Left colon (tissue), 2 donors: ENCODE measurements around the gene SUCO. TPM values are rescaled to one million over a fixed set of nuclear protein-coding genes. Genes with fewer than 3 reads are reported as not detected.

Experiments used
- ATAC-seq: fragments of 200-7000 bp; cut with Tn5 transposase; one replicate; pipeline ENCODE4 v1.9.1; 2020; ENCODE audit warnings: mild to moderate bottlenecking, moderate library complexity
- DNase-seq, 2 donors: peaks; one replicate each; pipeline ENCODE4 v3.0.0-alpha.2; 2020
- intact Hi-C, 2 donors: fragments of 100-400 bp; cut with DNase I in 1 of 2; cut with micrococcal nuclease in 1 of 2; formaldehyde crosslinking; loops; one replicate each; pipeline versions ENCODE4 v1.11.2 to v1.14.0; 2022; cut with DNase I, micrococcal nuclease
- total RNA-seq, 2 donors: library from RNA; stranded (reverse); fragmentation: NEBNext Ultra II Directional; extraction: Animal tissue kit (Norgen Biotek cat#: 25700); gene quantifications; one replicate each; pipeline ENCODE4 v1.2.1, GENCODE V29; 2021
- donor health status: DM: no; HTN: no; CAD: no.
- donor health status: DM: yes; HTN: yes; CAD: no.

SUCO gene
- total RNA-seq, 2 donors from 2014 or later: 24.8 to 26.9 TPM

DNA sequence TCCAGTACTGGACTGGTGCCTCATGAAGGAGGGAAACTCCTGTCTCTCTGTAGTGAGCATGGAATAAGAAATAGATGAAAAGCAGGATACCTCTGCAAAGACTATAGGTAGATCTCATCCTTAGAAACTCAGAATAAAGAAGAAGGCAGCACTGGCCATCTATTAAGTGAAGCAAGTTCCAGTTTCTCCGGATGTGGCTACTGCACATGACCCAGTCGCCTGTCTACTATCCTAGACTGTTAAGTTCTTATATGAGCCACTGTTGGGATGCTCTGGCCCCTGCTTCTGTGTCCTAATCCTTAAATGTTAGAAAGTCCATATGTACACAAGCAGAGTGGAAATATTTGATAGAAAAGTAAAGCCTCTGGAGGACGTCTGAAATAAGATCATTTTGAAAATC lies 128.2 kb downstream of the SUCO start:
- ATAC-seq: no peak
- DNase-seq: no peak
- intact Hi-C loops: no loop called here

Other genes starting within 250 kb of the SUCO start
- not detected for gene C1orf105, start 112.5 kb upstream of the SUCO start, total RNA-seq
- gene PIGC, start 89.1 kb upstream of the SUCO start, total RNA-seq: 10 to 100 TPM; 22.9 to 24.1 TPM
- gene FASLG, start 126.0 kb downstream of the SUCO start, total RNA-seq: under 1 TPM; 0.49 to 0.70 TPM